NCI-H2171 treated with DMSO at 0.1 percent for 48 hours (cell line): ENCODE results near the gene PBX1.

ENCODE experiments used
- DNase-seq: peaks from one replicate; lab custom pipeline; 2025; lab: John Stamatoyannopoulos, UW

PBX1 gene

DNA sequence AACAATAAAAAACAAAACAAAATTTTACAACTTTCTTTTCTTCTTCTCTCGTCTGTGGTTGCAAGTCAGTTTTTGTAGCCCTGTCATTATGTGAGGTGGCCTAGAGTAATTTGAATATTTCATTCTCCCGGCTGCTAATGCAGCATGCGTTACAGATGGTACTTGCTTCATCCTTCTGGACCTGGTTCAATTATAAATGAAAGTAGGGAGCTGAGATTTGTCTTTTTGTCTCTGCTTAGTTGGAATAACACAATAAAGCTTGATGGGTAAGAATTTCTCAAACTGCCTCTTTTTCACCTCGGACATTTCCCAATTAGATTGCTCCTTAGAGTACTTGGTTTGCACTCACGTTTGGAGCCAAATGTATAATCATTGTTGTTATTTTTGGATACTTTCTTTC is 201.6 kb downstream of the PBX1 start:
- DNase-seq, result no peak

DNA sequence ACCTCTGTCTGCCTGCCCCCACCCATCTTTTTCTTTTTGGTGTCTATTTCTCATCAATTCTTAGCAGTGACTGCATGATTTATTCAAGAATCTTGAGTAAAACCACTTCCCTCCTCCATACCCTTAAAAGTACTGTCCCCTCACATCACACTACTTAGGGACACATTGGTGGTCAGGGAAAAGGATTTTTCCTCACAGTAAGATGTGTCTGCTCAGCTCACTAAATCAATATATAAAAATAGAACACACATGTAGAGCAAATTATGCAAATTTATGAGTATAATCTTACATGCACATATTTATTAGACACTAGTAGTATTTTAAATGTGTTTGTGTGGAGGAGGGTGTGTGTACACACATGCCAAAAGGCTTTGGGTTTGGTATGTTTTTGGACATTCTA is 202.0 kb downstream of the PBX1 start:
- no peak for DNase-seq

GRCh38 chr1:164763098-164763497 is 204.1 kb downstream of the PBX1 start:
- DNase-seq, result no peak

- DNase-seq, result no peak
Observed at GRCh38 chr1:164764333-164764732, 205.3 kb downstream of the PBX1 start.

GRCh38 chr1:164765557-164765956 is 206.6 kb downstream of the PBX1 start:
- DNase-seq, result no peak

DNA sequence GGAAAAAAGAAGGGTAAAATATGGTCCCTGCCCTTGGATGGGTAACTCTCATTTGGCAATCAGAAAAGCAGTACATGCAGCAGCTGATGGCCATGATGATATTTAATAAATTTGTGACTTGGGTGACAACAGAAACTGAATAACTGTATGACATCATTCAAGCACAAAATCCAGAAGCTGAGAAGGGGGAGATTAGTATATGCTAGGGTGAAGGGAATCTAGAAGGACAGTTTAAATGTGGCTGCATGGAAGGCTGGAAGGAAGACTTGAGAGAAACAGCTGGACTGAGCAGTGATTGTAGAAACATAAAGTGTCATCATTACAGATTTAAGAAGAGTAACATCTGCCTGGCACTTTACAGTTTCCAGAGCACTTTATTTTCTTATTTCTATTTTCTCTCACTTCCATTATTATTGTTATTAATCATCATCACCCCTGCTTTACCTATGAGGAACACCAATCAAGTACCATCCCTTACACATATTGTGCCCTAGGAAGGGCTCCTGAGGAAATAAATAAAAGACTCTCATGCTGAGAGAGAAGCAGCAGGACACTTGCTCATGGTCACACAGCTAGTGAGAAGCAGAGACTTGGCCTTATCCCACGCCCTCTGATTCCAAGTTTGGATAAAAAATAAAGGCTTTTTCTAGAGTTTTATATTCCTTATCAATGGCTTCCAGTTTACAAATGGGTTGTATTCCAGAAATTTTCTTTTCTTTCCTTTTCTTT is 207.2 kb downstream of the PBX1 start:
- DNase-seq, result no peak

DNA sequence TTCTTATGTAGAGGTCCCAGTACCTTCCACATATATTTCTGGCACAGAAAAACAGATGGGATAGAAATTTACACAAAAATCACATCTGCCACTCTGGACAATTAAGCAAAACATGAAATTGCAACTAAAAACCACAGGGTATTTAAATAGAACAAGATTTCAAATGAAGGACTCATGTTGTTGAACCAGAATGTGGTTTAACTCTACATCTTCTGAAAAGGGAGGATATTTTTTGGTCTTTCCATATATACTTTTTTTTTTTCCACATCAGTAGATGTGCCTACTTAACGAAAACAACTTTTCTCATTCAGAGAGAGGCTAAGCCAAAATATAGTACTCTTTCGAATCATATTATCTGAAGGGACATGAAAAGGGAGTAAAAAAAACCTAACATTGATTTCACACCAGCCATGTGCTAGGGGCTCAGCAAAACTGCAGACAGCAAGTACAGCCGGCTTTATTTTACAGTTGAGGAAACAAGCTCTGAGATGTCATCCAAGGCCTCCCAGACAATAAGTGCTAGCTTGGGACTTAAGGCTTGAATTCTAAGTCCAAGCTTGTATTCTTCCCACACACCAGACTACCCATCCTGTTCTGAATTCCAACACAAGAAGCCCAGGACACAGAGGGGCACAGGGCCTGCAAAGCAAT is 208.9 kb downstream of the PBX1 start:
- DNase-seq, result no peak

DNA sequence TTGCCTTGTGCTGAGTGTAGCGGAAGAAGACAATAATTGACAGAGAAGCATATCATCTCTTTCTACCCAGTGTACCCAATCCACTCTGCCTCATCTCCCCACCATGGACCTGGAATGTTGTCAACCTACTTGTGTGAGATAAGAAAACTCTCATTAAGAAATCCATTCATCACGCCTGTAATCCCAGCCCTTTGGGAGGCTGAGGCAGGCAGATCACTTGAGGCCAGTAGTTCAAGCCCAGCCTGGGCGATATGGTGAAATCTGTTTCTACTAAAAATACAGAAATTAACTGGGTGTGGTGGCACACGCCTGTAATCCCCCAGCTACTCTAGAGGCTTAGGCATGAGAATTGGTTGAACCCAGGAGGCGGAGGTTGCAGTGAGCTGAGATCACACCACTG is 209.6 kb downstream of the PBX1 start:
- no peak for DNase-seq

DNA sequence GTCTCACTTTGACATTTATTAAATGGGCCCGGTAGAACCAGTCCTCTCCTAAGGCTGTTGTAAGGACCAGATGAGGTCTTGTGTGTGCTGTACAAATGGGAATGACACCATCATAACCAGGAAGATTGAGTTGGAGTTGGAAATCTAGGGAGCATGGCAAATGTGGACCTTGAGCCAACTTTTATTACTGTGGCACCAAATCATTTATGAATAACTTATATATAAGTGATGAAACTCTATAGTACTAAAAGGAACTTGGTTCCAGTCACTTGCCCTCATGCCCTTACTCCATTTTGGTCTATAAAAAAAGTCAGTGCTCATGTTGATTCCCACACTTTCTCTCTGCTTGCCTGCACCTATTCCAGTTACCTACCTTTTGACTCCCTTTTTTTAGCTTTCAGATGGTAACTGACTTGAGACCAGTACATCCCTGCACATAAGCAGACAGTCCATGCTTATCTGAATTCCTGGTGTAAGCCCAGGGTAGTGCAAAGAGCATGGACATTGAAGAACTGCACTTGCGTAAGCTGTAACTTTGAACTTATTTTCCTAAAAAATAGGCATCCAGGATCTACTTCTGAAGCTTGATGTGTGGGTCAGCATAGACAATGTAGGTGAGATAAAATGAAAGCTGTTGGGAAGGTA is 210.6 kb downstream of the PBX1 start:
- DNase-seq, result no peak

DNA sequence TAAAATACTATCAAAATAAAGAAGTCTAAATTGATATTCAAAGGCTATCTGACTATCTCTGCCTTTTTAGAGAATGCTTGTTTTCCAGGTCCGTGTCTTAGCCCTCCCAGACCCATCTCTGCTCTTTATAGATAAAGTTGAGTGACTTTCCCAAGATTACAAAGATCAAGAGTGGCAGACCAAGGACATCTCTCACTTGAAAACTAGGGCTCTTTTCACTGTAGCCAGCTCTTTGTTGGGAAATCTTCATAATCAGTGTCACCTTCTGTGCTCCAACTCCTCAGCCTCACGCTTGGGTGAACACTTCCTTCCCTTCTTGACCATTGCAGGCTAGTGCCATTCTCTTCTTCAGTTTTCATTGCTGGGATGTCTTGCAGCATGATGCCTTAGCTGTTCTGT is 211.1 kb downstream of the PBX1 start:
- no peak for DNase-seq

- DNase-seq, result no peak
Observed at GRCh38 chr1:164771041-164771618, 212.1 kb downstream of the PBX1 start.

DNA sequence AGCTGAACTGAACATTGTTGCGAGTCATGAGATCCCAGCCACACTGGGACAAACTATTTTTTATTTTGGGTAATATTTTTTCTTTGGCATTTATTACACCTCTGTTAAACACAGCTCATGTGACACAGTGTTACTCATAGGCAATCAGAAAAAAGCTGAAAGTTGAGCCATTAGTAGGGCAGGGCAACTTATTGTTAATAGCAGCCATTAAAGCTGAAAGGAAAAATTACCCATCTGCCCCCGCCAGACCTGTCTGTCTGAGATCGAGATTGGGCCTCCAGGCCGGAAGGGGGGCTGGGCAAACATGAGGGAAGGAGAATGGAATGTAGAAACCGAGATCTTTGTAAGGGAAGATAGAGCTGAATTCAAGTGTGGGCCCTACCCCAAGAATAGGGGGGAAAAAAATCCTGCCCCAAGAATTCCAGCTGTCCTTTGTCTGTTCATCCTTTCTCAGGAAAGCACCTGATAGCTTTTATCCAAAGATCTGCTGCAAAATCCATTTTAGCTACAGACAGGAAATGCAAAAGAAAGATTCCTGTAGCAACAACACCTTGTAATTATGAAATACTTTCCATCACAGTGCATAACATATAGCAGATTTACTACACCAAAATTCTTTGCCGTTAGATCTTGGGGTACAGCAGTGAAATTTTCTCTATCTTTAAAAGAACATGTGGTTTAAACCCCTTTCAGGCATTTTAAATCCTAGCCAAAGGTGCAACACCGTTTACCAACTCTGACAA is 212.8 kb downstream of the PBX1 start:
- DNase-seq, result peak; percentile 25

- no peak for DNase-seq
Observed at GRCh38 chr1:164772635-164773034, 213.7 kb downstream of the PBX1 start.

DNA sequence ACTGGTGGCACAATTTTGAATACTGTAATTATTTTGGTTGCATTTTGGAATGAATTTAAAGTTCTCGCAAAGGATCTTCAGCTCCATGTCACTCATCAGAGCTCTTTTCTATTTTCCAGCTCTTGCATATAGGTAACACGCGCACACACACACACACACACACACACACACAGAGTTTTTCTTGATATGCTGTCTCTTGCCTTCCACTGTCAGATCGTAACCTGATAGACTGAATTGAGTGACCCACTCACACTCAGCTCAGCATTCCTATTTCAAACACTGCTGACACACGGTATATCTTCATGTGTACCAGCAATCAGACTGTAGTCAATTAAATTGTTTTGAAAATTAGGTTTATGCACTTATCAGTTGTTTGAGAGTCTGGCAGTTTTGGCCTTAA is 214.1 kb downstream of the PBX1 start:
- no peak for DNase-seq

- DNase-seq, result no peak
Observed at GRCh38 chr1:164774413-164774812, 215.4 kb downstream of the PBX1 start.

DNA sequence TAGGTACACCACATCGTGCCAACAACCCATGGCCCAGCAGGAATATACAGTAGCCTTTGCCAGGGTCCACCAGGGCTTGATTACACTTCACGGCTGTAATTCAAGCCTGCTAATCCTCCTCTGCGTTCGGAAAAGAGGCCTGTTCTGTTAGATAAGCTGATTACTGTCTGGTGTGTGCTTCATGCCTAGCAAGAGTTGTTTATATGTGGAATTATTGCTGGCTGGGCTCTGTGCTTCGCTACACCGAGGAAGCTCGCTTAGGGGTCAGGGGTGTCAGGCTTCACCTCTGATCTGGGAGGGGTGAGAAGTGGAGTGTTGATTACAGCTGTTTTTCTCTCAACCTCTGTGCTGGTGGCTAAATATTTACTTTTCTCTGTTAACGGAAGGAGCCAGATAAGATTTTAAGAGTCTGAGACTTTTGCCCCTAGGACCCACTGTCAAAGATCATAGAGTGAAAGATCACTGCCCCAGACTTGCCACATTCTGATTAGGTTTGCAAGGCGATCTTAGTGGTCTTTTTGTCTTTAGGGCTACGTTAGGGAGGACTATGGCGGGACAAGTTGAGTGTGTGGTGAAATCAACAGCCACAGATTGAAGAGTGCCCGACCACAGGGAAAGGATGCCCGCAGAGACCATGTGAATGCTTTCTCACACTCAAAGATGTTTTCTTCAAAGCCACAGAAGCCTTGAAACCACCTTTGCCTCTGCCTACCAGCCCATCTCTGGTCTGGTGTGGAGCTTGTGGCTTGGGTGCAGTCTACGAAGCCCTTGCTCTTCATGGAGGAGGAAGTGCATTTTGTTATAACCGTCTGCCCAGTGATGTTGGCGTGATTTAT is 216.1 kb downstream of the PBX1 start:
- no peak for DNase-seq

- no peak for DNase-seq
Observed at GRCh38 chr1:164777518-164777917, 218.5 kb downstream of the PBX1 start.

DNA sequence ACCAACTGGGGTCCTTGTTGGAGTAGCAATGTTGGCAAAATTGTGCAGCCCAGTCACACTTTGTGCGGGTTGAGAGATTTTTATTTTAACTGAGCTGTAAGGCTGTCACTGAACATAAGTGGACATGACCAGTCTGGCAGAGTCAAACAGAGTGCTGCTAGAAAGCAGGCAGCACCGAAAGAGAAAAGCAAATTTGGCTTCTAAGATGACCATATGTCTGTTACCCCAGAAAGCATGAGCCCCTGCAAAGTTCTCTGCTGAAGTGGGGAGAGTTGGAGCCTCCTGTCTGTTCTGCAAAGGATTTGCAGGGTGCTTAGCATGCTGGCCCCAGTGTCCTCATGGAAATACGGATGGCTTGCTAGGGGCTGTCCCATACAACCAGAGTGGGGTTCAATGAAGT is 220.4 kb downstream of the PBX1 start:
- DNase-seq, result no peak

DNA sequence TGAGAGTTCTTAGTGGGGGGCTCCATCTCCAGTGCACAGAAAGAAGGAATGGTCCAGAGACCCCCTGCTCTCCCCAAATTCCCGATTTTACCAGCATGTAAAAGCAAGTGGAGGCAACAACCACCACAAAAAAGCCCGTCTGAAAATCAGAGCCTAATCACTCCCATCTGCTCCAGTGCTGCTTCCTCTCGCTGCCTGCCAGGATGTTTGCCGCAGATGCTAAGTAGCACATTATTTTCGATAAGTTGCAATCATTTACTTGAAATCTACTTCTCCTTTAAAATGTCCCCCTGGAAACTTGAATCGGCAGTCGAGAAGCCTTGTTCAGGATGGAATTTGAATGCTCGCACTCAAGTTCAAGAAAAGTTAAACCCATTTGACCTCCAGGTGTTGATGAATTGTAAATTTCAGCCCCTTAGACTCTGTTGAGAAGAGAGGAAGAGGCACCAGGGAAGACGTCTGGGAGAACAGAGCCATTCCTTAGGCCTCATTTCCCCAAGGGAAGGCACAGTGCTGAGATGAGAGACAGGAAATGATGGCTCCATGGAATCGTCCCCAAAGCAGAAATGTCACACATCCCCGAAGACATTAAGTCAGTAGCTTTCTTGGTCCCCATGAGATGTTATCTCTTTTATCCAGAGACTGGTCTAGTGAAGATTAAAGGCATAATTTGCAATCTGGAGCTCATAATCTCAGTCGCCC is 221.3 kb downstream of the PBX1 start:
- DNase-seq, result no peak

GRCh38 chr1:164780863-164781262 is 221.9 kb downstream of the PBX1 start:
- no peak for DNase-seq

GRCh38 chr1:164781972-164782371 is 223.0 kb downstream of the PBX1 start:
- no peak for DNase-seq
